Bronchial epithelial cell (primary cell): ENCODE measurements around the gene PPP1CA. TPM values are rescaled to one million over a fixed set of nuclear protein-coding genes. Genes with fewer than 3 reads are reported as not detected.

Source experiments
- DNase-seq: peaks from one replicate; pipeline ENCODE4 v3.0.0-alpha.2; 2010; ENCODE audit warnings: low read depth
- FAIRE-seq: peaks from 2 replicates; lab custom pipeline; 2011; peaks lifted over from hg19 to GRCh38; lab: Jason Lieb, UNC
- H3K27me3 ChIP-seq: 2 replicates; pipeline ENCODE4 v1.5.1; 2011; ENCODE audit warnings: low read length; ENCODE audit not compliant: control insufficient read depth, insufficient read depth
- H3K36me3 ChIP-seq: 2 replicates; pipeline ENCODE4 v1.5.1; 2011; ENCODE audit warnings: low read length; ENCODE audit not compliant: control insufficient read depth, insufficient read depth
- H3K4me3 ChIP-seq: 2 replicates; pipeline ENCODE4 v1.5.1; 2011; ENCODE audit warnings: mild to moderate bottlenecking, low read depth, low read length, control low read depth
- CTCF ChIP-seq: IDR thresholded peaks from 2 replicates; pipeline ENCODE4 v1.5.1; 2011; ENCODE audit warnings: mild to moderate bottlenecking, moderate library complexity, low read length, control low read depth, inconsistent platforms; ENCODE audit not compliant: insufficient read depth, severe bottlenecking
- total RNA-seq: library from RNA; depleted of rRNA; stranded (reverse); fragments of >200 nt; gene quantifications from 2 replicates; pipeline ENCODE4 v1.2.1, GENCODE V29; 2014

Gene PPP1CA
- total RNA-seq, 1 donor from 2014 or later = 209 TPM

- FAIRE-seq (peak; percentile 47), DNase-seq (no peak)
- Histone ChIP-seq H3K4me3 (no peak overlapping the region), H3K36me3 (peaks cover 3% of the 10 kb centered on the region), H3K27me3 (no peaks in the 10 kb centered on the region)
- TF ChIP-seq CTCF = no peak
These were observed 34.5 kb downstream of the PPP1CA start for GRCh38 chr11:67366961-67367760.

DNA sequence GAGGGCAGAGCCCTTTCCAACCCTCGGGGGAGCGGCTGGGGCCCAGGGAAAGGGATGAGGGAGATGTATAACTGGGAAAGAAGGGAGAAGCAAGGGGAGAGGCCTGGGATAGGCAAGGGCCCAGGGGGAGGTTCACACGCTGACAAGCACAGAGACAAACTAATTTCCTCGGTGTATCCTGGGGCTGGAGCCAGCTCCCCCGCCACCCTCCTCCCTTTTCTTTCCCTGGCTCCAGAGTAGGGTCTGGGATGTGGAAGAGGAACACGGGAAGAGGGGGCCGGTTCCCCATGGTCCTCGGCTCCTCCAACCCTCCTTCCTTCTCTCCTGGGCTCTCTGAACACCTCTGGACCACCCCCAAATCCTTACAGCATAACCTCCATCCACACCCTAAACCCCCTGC lies 35.1 kb downstream of the PPP1CA start:
- Histone ChIP-seq H3K4me3 (no peak overlapping the region), H3K36me3 (peaks cover 3% of the 10 kb centered on the region), H3K27me3 (no peaks in the 10 kb centered on the region)
- FAIRE-seq (peak; percentile 7), DNase-seq (no peak)
- no peak for TF ChIP-seq CTCF

- FAIRE-seq (peak; percentile 32), DNase-seq (no peak)
- H3K36me3 ChIP-seq = peaks cover 3% of the 10 kb centered on the region
- TF ChIP-seq CTCF = no peak
- no peaks in the 10 kb centered on the region for H3K27me3 ChIP-seq
- H3K4me3 ChIP-seq = no peak overlapping the region
These were observed 35.8 kb downstream of the PPP1CA start for GRCh38 chr11:67365736-67366444.

- Histone ChIP-seq H3K4me3 (no peak overlapping the region), H3K36me3 (peaks cover 3% of the 10 kb centered on the region), H3K27me3 (no peaks in the 10 kb centered on the region)
- TF ChIP-seq CTCF = no peak
- FAIRE-seq (no peak), DNase-seq (no peak)
These were observed 36.6 kb downstream of the PPP1CA start for GRCh38 chr11:67364783-67365722.

DNA sequence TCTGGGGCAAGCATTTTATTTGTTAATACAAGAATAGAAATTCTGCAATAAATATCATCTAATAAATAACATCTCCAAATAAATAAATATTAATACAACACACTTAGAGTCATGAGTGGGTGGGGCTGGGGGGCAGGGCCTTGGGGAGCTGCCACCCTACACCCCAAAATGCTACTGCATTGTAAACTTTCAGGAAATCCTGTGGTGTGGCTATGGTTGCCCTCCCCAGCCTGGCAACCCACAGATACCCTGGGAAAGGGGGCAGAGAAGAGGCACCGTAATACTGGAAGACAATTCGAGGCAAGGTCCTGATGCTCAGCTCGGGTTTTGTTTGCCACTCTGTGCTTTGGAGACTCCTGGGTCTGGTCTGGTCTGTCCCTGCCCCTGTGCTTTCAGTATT lies 37.5 kb downstream of the PPP1CA start:
- DNase-seq (no peak), FAIRE-seq (no peak)
- no peak for TF ChIP-seq CTCF
- Histone ChIP-seq H3K4me3 (no peak overlapping the region), H3K27me3 (no peaks in the 10 kb centered on the region), H3K36me3 (peaks cover 3% of the 10 kb centered on the region)
